Measurements from ENCODE around the gene AUTS2.

DNA sequence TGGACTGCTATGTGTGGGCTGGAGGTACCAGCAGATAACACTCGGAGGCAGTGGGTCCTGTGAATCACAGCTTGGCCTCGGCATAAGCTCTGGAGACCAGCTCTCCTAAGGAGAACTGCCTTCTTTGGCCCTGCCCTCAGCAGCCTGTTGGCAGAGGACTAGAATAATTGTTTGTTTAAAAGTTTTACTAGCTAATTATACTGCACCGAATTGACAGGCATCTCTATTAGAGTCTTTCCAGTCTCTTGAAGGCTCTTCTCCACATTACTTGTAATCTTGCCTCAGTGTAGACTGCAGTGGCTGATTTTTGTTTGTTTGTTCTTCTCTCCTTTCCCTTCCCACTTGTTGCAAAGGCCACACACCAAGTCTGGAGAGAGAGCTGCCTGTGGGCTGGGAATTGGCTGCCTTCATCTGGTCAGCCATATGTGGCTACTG is 183.2 kb downstream of the AUTS2 start:
- no peak for TF ChIP-seq ZNF274 (IDR thresholded peaks at IDR 0.05; ENCODE audit: low read depth, low read length)
- no peak for TF ChIP-seq SUZ12 (IDR thresholded peaks at IDR 0.05; ENCODE audit: extremely low read depth, insufficient read depth, insufficient read length)
